Hematopoietic multipotent progenitor cell treated with erythropoietin and hydrocortisone succinate and interleukin-3 and kit ligand, for 17 days (in vitro differentiated cells): ENCODE data around the gene MGAM2.

Experiments
- DNase-seq: peaks from one replicate; pipeline ENCODE4 v3.0.0-alpha.2; 2015; ENCODE audit warnings: low spot score

The MGAM2 gene

DNA sequence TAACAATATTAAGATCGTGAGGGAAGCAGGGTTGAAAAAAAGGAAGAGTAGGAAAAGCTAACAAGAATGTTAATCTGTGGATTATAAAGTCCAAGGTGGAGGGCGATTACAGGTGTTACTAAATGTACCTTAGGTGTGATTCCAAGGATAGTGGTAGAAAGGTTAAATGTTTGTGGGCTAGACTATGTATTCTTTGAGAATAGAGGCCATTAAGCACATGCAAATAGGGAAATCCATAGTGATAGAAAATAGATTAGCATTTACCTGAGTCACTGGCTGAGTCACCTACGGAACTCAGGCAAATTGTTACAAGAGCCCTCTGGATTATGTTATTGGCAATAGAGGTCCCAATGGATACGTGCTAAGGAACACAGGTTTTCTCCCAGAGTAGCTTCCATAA lies 9.0 kb downstream of the MGAM2 start:
- no peak for DNase-seq

- no peak for DNase-seq
These were observed 11.7 kb downstream of the MGAM2 start for GRCh38 chr7:142123184-142123583.

- no peak for DNase-seq
These were observed 13.9 kb downstream of the MGAM2 start for GRCh38 chr7:142125256-142125955.

DNA sequence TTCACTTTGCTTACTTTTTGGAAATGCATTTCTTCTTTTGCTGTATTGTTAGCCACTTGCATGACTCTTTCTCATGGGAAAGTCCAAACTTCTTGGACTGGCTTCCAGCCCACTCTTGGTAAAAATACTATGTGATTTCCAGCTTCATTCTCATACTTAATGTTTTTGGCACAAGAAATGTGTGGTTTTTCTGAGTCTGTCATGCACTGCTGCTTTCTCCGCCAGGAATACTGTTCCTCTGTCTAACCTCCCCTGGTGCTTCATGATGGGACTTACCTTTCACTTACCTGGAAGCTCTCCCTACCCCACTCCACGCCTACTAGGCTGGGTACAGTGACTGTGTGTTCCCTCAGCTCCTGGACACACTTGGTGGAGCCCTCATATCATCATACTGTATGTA lies 18.7 kb downstream of the MGAM2 start:
- no peak for DNase-seq

DNA sequence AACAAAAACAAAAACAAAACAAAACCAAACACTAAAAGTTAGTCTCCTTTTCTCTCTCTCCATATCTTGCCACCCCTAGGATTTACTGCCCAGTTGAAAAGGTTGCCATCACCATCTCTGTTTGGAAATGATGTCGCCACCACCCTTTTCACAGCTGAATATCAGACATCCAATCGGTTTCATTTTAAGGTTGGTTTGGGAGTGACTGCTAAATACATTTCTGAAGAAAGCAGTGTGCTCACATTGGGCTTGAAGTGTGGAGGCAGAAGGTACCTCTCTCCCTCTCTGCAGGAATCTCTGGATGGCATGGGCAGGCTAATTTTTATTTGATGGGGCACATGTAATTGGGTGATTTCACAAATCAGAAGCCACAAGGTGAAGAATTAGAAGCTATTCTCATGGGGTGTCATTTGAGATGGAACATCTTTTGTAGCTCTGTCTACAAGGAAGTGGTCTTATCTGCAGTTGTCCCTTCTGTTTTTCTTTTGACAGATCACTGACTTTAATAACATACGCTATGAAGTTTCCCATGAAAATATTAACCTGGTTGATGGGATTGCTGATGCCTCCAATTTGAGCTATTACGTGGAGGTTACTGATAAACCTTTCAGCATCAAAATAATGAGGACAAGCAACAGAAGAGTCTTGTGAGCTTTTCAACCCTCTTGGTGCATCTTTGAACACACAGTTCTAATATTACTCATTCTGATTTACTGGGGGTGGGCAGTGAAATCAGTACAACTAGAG lies 20.1 kb downstream of the MGAM2 start:
- no peak for DNase-seq

DNA sequence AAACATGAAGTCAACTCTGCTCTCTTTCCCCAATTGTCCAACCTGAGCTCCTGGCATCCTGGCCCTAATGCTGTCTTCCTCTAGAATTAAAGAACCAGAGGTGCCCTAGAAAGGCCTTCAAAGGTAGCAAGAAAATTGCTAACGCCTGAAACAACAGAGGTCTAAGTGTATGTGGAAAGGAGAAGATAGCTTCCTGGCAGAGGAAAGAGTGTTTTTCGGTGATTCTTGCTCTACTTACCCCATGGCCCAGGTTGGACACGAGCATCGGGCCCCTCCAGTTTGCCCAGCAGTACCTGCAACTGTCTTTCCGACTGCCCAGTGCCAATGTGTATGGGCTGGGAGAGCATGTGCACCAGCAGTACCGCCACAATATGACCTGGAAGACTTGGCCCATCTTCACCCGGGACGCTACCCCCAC lies 22.2 kb downstream of the MGAM2 start:
- DNase-seq, result no peak

DNA sequence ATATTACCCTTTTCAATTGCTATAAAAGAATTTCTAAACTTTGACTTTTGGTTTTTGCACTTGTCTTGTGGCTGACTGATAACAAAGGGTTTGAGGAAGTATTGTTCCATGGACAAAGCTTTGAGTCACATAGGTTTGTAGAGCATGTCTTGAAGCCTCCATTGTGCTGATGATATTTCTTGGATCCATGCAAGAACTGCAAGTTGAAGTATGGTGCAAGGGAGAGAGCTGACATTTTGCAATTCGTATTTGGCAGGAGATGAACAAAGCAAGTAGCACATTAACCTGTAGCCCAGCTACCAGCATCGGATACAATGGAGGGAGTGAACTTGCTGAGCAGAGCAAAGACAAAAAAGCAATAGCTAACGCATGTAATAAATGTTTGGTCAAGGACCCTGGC lies 23.4 kb downstream of the MGAM2 start:
- DNase-seq, result no peak

DNA sequence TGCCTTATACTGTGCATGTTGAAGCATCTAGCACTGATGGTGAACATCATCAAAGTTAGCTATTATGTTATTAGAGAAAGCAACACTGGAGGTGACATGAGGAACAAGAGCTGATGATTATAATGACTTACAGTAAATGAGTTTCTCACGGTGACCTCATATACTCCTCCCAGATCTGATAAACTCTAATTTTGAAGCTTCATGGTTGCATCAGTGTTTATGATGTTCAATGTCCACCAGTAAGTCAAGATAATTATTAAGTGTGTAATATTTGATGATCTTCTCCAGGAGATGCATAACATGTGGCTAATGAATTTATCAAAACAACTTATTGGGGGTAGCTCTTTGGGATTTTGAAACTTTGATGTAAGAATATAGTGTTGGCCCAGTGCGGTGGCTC lies 27.5 kb downstream of the MGAM2 start:
- DNase-seq, result no peak

GRCh38 chr7:142139597-142140400 lies 28.3 kb downstream of the MGAM2 start:
- DNase-seq, result no peak

DNA sequence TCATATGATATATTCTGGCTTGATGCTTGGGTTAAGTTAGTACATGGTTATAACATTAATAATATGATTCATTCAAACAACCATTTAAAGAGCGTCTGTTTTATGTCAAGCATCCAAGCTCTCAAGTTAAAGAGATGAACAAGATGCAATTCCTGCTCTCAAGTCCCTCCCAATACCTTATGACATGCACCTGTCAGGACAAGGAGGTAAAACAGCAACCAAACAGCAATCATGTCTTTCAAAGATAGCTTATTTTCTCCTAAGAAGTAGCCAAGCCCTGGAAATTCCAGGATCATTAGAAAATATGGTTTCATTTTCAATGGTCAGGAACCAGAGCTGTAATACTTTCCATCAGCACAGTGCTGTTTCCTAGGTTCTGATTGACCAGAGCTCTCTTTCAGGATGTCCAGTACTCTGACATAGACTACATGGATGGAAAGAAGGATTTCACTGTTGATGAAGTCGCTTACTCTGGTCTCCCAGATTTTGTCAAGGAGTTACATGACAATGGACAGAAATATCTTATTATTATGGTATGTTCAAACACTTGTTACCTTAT lies 29.0 kb downstream of the MGAM2 start:
- DNase-seq, result no peak

DNA sequence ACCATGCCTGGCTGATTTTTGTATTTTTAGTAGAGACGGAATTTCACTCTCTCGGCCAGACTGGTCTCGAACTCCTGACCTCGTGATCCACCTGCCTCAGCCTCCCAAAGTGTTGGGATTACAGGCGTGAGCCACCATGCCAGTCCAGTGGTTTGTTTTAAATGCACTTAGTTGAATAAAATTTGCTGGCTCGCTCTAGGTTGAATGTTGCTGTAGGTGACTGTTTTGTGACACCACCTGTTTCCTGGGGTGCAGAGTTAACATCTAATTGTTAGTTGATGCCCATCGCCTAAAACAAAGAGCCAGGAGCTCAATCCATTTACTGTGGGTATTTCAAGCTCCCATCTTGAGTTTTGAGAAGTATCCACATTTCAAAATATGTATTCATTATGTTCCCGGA lies 31.2 kb downstream of the MGAM2 start:
- no peak for DNase-seq

DNA sequence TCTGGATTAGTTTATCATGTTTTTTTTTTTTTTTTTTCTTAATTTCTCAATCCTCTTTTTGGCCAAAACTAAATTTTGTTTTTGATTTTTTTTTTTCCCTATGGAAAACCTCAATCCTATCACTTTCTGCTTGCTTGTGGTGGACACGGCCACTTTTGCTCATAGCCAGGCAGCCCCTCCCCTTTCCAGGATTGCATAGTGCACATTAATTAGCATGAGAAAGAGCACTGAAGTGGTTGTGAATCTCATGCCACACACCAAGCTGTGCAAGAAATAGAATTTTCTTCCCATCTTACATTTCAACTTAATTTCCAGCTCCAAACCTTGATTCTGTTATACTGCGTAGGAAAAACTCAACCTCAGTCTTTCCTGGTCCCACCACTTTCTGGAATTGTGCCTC lies 34.6 kb downstream of the MGAM2 start:
- no peak for DNase-seq

GRCh38 chr7:142150356-142150755 lies 38.8 kb downstream of the MGAM2 start:
- no peak for DNase-seq

DNA sequence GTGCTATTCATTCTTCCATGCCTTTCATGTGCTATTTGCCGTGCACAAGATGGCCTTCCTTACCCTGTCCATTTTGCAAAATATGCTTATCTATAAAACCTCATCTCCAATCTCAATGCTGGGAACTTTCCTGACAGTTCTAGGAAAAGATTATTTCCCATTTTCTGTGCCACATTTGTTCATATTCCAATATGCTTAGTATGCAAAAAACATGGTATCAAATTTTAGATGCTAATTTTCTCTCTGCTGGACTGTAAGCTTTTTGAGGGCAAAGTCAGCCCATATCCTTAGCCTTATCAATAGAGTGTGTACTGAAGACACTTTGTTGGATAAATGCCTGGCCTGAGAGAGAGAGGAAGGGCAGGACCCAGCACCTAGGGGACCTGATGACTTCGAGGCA lies 39.4 kb downstream of the MGAM2 start:
- no peak for DNase-seq

DNA sequence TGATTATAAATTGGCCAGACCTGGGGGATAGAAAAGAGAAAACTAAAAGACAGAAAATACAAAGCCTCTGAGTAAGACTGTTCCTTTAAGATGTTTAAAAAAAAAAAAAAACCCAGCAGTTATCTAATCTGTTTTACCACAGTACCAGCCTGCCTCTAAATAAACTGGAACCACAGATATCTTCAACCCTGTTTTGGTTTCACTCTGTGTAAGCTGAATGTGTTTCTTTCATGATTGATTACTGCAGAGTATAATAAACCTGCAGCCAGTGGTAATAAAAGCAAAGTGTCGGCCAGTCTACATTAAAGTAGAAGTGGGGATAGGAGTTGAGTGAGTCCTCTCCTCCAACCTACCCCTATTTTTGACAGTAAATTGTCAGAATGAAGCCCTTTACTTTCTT lies 40.6 kb downstream of the MGAM2 start:
- DNase-seq, result no peak

DNA sequence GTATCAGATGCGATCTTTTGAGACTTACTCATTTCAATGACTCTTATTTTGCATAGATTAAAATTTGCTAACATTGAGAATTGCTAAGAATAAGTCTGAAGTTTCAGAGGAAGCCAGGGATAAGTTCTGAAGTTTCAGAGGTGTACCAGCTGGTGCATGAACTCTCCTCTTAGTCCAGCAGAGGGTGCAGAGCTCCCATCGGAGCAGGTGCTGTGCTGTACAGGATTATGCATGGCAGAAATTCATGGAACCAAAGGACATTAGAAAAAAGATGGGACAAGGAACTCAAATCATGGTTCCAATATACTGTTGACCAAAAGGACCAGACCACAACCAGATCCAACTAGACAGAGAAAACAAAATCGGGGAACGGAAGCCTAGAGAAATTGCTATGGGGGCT lies 41.9 kb downstream of the MGAM2 start:
- no peak for DNase-seq

- DNase-seq, result no peak
These were observed 47.4 kb downstream of the MGAM2 start for GRCh38 chr7:142158736-142159496.

- DNase-seq, result no peak
These were observed 50.4 kb downstream of the MGAM2 start for GRCh38 chr7:142161921-142162320.

GRCh38 chr7:142168746-142169145 lies 57.2 kb downstream of the MGAM2 start:
- DNase-seq, result no peak

- DNase-seq, result no peak
These were observed 61.4 kb downstream of the MGAM2 start for GRCh38 chr7:142172932-142173331.

- no peak for DNase-seq
These were observed 62.9 kb downstream of the MGAM2 start for GRCh38 chr7:142174441-142174840.

GRCh38 chr7:142175594-142175993 lies 64.1 kb downstream of the MGAM2 start:
- no peak for DNase-seq
